Kidney epithelial cell (primary cell): ENCODE results near the gene CAMSAP2. TPM values are rescaled to one million over a fixed set of nuclear protein-coding genes. Genes with fewer than 3 reads are reported as not detected.

ENCODE experiments used
- DNase-seq: peaks from one replicate; pipeline ENCODE4 v3.0.0-alpha.2; 2010; ENCODE audit warnings: low read depth
- H3K27me3 ChIP-seq: 2 replicates; pipeline ENCODE4 v1.6.0; 2011; ENCODE audit warnings: low read length; ENCODE audit not compliant: control insufficient read depth, insufficient read depth
- H3K36me3 ChIP-seq: 2 replicates; pipeline ENCODE4 v1.5.1; 2011; ENCODE audit warnings: low read length; ENCODE audit not compliant: control insufficient read depth, insufficient read depth
- H3K4me3 ChIP-seq: 2 replicates; pipeline ENCODE4 v1.5.1; 2011; ENCODE audit warnings: low read depth, mild to moderate bottlenecking, control low read depth, low read length
- CTCF ChIP-seq: IDR thresholded peaks from 2 replicates; pipeline ENCODE4 v1.5.1; 2011; ENCODE audit warnings: mild to moderate bottlenecking, moderate library complexity, low read length, control low read depth, inconsistent platforms; ENCODE audit not compliant: insufficient read depth, poor library complexity, severe bottlenecking
- total RNA-seq: library from RNA; depleted of rRNA; stranded (reverse); fragments of >200 nt; gene quantifications from 2 replicates; pipeline ENCODE4 v1.2.3, GENCODE V29; 2015

Gene CAMSAP2
- total RNA-seq, 1 donor from 2014 or later: 31.9 TPM

GRCh38 chr1:200838676-200839445, 100.2 kb downstream of the CAMSAP2 start:
- no peak for TF ChIP-seq CTCF
- Histone ChIP-seq H3K27me3 (no peaks in the 10 kb centered on the region), H3K36me3 (no peaks in the 10 kb centered on the region), H3K4me3 (no peak overlapping the region)
- no peak for DNase-seq

- Histone ChIP-seq H3K36me3 (no peaks in the 10 kb centered on the region), H3K4me3 (no peak overlapping the region), H3K27me3 (no peaks in the 10 kb centered on the region)
- no peak for TF ChIP-seq CTCF
- no peak for DNase-seq
Measured at GRCh38 chr1:200845360-200845759, 106.7 kb downstream of the CAMSAP2 start.

- H3K4me3 ChIP-seq: no peak overlapping the region
- H3K36me3 ChIP-seq: no peaks in the 10 kb centered on the region
- no peak for DNase-seq
- no peaks in the 10 kb centered on the region for H3K27me3 ChIP-seq
- TF ChIP-seq CTCF: no peak
Measured at GRCh38 chr1:200846398-200846797, 107.7 kb downstream of the CAMSAP2 start.

GRCh38 chr1:200849430-200849829, 110.7 kb downstream of the CAMSAP2 start:
- TF ChIP-seq CTCF: no peak
- no peak for DNase-seq
- Histone ChIP-seq H3K36me3 (no peaks in the 10 kb centered on the region), H3K27me3 (no peaks in the 10 kb centered on the region), H3K4me3 (no peak overlapping the region)

- no peak for DNase-seq
- H3K36me3 ChIP-seq: no peaks in the 10 kb centered on the region
- no peak overlapping the region for H3K4me3 ChIP-seq
- TF ChIP-seq CTCF: no peak
- no peaks in the 10 kb centered on the region for H3K27me3 ChIP-seq
Measured at GRCh38 chr1:200850554-200850953, 111.9 kb downstream of the CAMSAP2 start.
